Astrocyte (in vitro differentiated cells and primary cell): Measurements from ENCODE around the gene LIMA1. TPM values are rescaled to one million over a fixed set of nuclear protein-coding genes. Genes with fewer than 3 reads are reported as not detected.
"Not testable (repeated sequence)": the region's sequence is repeated elsewhere in the genome, so short reads cannot be mapped to it uniquely, and the experiment has no call there.

Experiments used
- DNase-seq: peaks from one replicate; pipeline ENCODE4 v3.0.0-alpha.2; 2010; ENCODE audit warnings: low read depth
- FAIRE-seq: peaks from 2 replicates; lab custom pipeline; 2011; peaks lifted over from hg19 to GRCh38; lab: Jason Lieb, UNC
- H2AFZ ChIP-seq: 2 replicates; pipeline ENCODE4 v1.6.0; 2012; ENCODE audit warnings: low read depth, low read length, inconsistent platforms
- H3K27ac ChIP-seq: 2 replicates; pipeline ENCODE4 v1.5.1; 2011; ENCODE audit warnings: low read depth, low read length, inconsistent platforms
- H3K27me3 ChIP-seq: 2 replicates; pipeline ENCODE4 v1.6.0; 2011; ENCODE audit warnings: low read length, inconsistent platforms; ENCODE audit not compliant: insufficient read depth
- H3K36me3 ChIP-seq: 2 replicates; pipeline ENCODE4 v1.5.1; 2011; ENCODE audit warnings: low read length, inconsistent platforms; ENCODE audit not compliant: insufficient read depth
- H3K4me1 ChIP-seq: 2 replicates; pipeline ENCODE4 v1.5.1; 2011; ENCODE audit warnings: low read length, inconsistent platforms; ENCODE audit not compliant: insufficient read depth
- H3K4me2 ChIP-seq: 2 replicates; pipeline ENCODE4 v1.6.0; 2012; ENCODE audit warnings: low read length, inconsistent platforms
- H3K4me3 ChIP-seq: 2 replicates; pipeline ENCODE4 v1.5.1; 2011; ENCODE audit warnings: low read depth, mild to moderate bottlenecking, low read length, inconsistent platforms; ENCODE audit not compliant: insufficient read depth
- H3K79me2 ChIP-seq: 2 replicates; pipeline ENCODE4 v1.6.0; 2012; ENCODE audit warnings: mild to moderate bottlenecking, low read length, inconsistent platforms; ENCODE audit not compliant: insufficient read depth
- H3K9ac ChIP-seq: 2 replicates; pipeline ENCODE4 v1.6.0; 2012; ENCODE audit warnings: mild to moderate bottlenecking, low read length, inconsistent platforms
- H3K9me3 ChIP-seq: 2 replicates; pipeline ENCODE4 v1.5.1; 2012; ENCODE audit warnings: low read depth, mild to moderate bottlenecking, low read length, inconsistent platforms; ENCODE audit not compliant: insufficient read depth
- H4K20me1 ChIP-seq: 2 replicates; pipeline ENCODE4 v1.6.0; 2012; ENCODE audit warnings: low read length, inconsistent platforms; ENCODE audit not compliant: insufficient read depth
- H3K27ac Mint-ChIP-seq: one replicate; pipeline ENCODE4 v1.8.0; 2021; ENCODE audit warnings: mild to moderate bottlenecking, mixed read lengths; ENCODE audit not compliant: unreplicated experiment
- H3K27me3 Mint-ChIP-seq: one replicate; pipeline ENCODE4 v1.8.0; 2021; ENCODE audit warnings: low read depth, mixed read lengths; ENCODE audit not compliant: unreplicated experiment
- H3K36me3 Mint-ChIP-seq: one replicate; pipeline ENCODE4 v1.8.0; 2021; ENCODE audit warnings: low read depth, mixed read lengths; ENCODE audit not compliant: unreplicated experiment
- H3K4me1 Mint-ChIP-seq: one replicate; pipeline ENCODE4 v1.8.0; 2021; ENCODE audit warnings: low read depth, mixed read lengths; ENCODE audit not compliant: unreplicated experiment
- H3K4me3 Mint-ChIP-seq: one replicate; pipeline ENCODE4 v1.8.0; 2021; ENCODE audit warnings: mild to moderate bottlenecking, moderate library complexity, mixed read lengths; ENCODE audit not compliant: unreplicated experiment
- H3K9me3 Mint-ChIP-seq: one replicate; pipeline ENCODE4 v1.8.0; 2021; ENCODE audit warnings: mild to moderate bottlenecking, mixed read lengths; ENCODE audit not compliant: unreplicated experiment
- CTCF ChIP-seq: IDR thresholded peaks from 2 replicates; pipeline ENCODE4 v1.5.1; 2011; ENCODE audit warnings: low read depth, mild to moderate bottlenecking, inconsistent platforms, low read length, moderate library complexity; ENCODE audit not compliant: insufficient read depth
- EZH2 ChIP-seq: IDR thresholded peaks from 2 replicates; pipeline ENCODE4 v1.6.1; 2012; ENCODE audit warnings: mild to moderate bottlenecking, low read length, inconsistent platforms; ENCODE audit not compliant: insufficient read depth
- total RNA-seq: library from RNA; stranded (reverse); gene quantifications from 2 replicates; pipeline ENCODE4 v1.2.1, GENCODE V29; 2021

LIMA1 gene
- total RNA-seq, 1 donor from 2014 or later, result 173 TPM

- TF ChIP-seq CTCF (no peak), EZH2 (no peak)
- H3K36me3 Mint-ChIP-seq, result peaks cover 8% of the 10 kb centered on the region
- DNase-seq (no peak), FAIRE-seq (no peak)
- H3K27ac Mint-ChIP-seq, result no peak overlapping the region
- H3K27me3 Mint-ChIP-seq, result no peaks in the 10 kb centered on the region
- Histone ChIP-seq H3K79me2 (no peaks in the 10 kb centered on the region), H3K9ac (no peak overlapping the region), H3K4me2 (no peak overlapping the region), H3K36me3 (no peaks in the 10 kb centered on the region), H3K4me1 (no peaks in the 10 kb centered on the region), H3K9me3 (no peaks in the 10 kb centered on the region), H3K27ac (no peak overlapping the region), H3K4me3 (no peak overlapping the region), H4K20me1 (no peaks in the 10 kb centered on the region), H2AFZ (no peak overlapping the region), H3K27me3 (no peaks in the 10 kb centered on the region)
- H3K4me1 Mint-ChIP-seq, result no peaks in the 10 kb centered on the region
- H3K4me3 Mint-ChIP-seq, result no peak overlapping the region
- no peaks in the 10 kb centered on the region for H3K9me3 Mint-ChIP-seq
Observed at GRCh38 chr12:50291377-50291776, 8.1 kb upstream of the LIMA1 start.

GRCh38 chr12:50290692-50291091 lies 7.4 kb upstream of the LIMA1 start:
- not testable (repeated sequence) for H3K4me1 ChIP-seq, DNase-seq, H3K36me3 Mint-ChIP-seq, H3K9me3 Mint-ChIP-seq, H3K9me3 ChIP-seq, H3K27me3 Mint-ChIP-seq, FAIRE-seq, H3K4me1 Mint-ChIP-seq, H4K20me1 ChIP-seq, H3K9ac ChIP-seq, H2AFZ ChIP-seq, H3K36me3 ChIP-seq, H3K79me2 ChIP-seq, H3K4me3 ChIP-seq, H3K4me2 ChIP-seq, H3K27me3 ChIP-seq, H3K4me3 Mint-ChIP-seq, H3K27ac Mint-ChIP-seq, H3K27ac ChIP-seq

GRCh38 chr12:50287271-50287670 lies 4.0 kb upstream of the LIMA1 start:
- no peak overlapping the region for H3K4me3 ChIP-seq

More at GRCh38 chr12:50287271-50287670, 4.0 kb upstream of the LIMA1 start:
- no peaks in the 10 kb centered on the region for H3K9me3 Mint-ChIP-seq
- no peaks in the 10 kb centered on the region for H3K9me3 ChIP-seq
- H3K9ac ChIP-seq, result no peak overlapping the region
- no peak overlapping the region for H2AFZ ChIP-seq
- no peaks in the 10 kb centered on the region for H4K20me1 ChIP-seq
- H3K27me3 Mint-ChIP-seq, result no peaks in the 10 kb centered on the region
- peaks cover 8% of the 10 kb centered on the region for H3K4me1 Mint-ChIP-seq
- H3K36me3 ChIP-seq, result no peaks in the 10 kb centered on the region
- no peak overlapping the region for H3K4me3 Mint-ChIP-seq
- H3K4me2 ChIP-seq, result no peak overlapping the region
- H3K79me2 ChIP-seq, result no peaks in the 10 kb centered on the region
- FAIRE-seq, result no peak
- no peak for DNase-seq
- no peaks in the 10 kb centered on the region for H3K27me3 ChIP-seq
- peaks cover 11% of the 10 kb centered on the region for H3K36me3 Mint-ChIP-seq
- no peak overlapping the region for H3K27ac Mint-ChIP-seq
- peaks cover 7% of the 10 kb centered on the region for H3K4me1 ChIP-seq
- no peak for TF ChIP-seq CTCF
- TF ChIP-seq EZH2, result no peak
- H3K27ac ChIP-seq, result no peak overlapping the region
